HEK293 (cell line): Measurements from ENCODE around the gene PTGR1.
A peak's percentile ranks its signal among the peaks of the same experiment; 100 is the strongest.

Source experiments
- CTCF ChIA-PET: fragments of 350-600 bp; formaldehyde crosslinking; extraction: SDS; loops from one replicate; lab custom pipeline; 2021; ENCODE audit warnings: antibody characterized with exemption; lab: Yijun Ruan, JAX
- POLR2A ChIA-PET: fragments of 300-600 bp; formaldehyde crosslinking; extraction: SDS; loops from one replicate; lab custom pipeline; 2020; ENCODE audit warnings: antibody characterized with exemption, inconsistent platforms; lab: Yijun Ruan, JAX
- H3K27ac ChIP-seq: fragments of 200-500 bp; sonication (Bioruptor generic); 2 replicates; pipeline ENCODE4 v1.5.1; 2014; ENCODE audit warnings: low read depth, low read length, control low read depth, inconsistent platforms; ENCODE audit errors: extremely low read depth
- H3K36me3 ChIP-seq, 2 experiments: fragments of 200-500 bp in 1 of 2; sonication (Bioruptor generic) in 1 of 2; 1 replicate in 1 of 2; 2 replicates in 1 of 2; pipeline ENCODE4 v1.5.1; 2014 to 2017; ENCODE audit warnings: inconsistent platforms in 2 of 2, low read length in 2 of 2; ENCODE audit not compliant: control insufficient read depth in 2 of 2, insufficient read depth in 1 of 2
- H3K4me1 ChIP-seq: fragments of 200-500 bp; sonication (Bioruptor generic); 2 replicates; pipeline ENCODE4 v1.5.1; 2014; ENCODE audit warnings: mild to moderate bottlenecking, low read length, inconsistent platforms; ENCODE audit not compliant: control insufficient read depth, insufficient read depth
- H3K4me3 ChIP-seq: 2 replicates; pipeline ENCODE4 v1.5.1; 2011; ENCODE audit warnings: low read depth, mild to moderate bottlenecking, control low read depth, low read length, moderate library complexity
- H3K9me3 ChIP-seq: fragments of 200-500 bp; sonication (Bioruptor generic); 2 replicates; pipeline ENCODE4 v1.5.1; 2014; ENCODE audit warnings: low read depth, low read length, inconsistent platforms; ENCODE audit not compliant: control insufficient read depth, insufficient read depth
- KLF9 ChIP-seq: fragments of 450-650 bp; formaldehyde crosslinking; IDR thresholded peaks from 2 replicates; pipeline ENCODE4 v1.5.1; 2016; ENCODE audit warnings: missing biosample characterization, missing genetic modification characterization, low read depth
- SCRT2 ChIP-seq: fragments of 450-650 bp; formaldehyde crosslinking; IDR thresholded peaks from 2 replicates; pipeline ENCODE4 v1.5.1; 2016; ENCODE audit warnings: missing biosample characterization, missing genetic modification characterization
- SETDB1 ChIP-seq: IDR thresholded peaks from one replicate; pipeline ENCODE4 v1.6.1; 2017; ENCODE audit warnings: mild to moderate bottlenecking, low read length, moderate library complexity, mixed read lengths; ENCODE audit not compliant: insufficient read length
- ZBTB26 ChIP-seq: fragments of 450-650 bp; formaldehyde crosslinking; optimal IDR thresholded peaks from 2 replicates; pipeline ENCODE3; 2016; ENCODE audit warnings: missing biosample characterization, mild to moderate bottlenecking, missing genetic modification characterization
- ZNF157 ChIP-seq: fragments of 450-650 bp; formaldehyde crosslinking; IDR thresholded peaks from 2 replicates; pipeline ENCODE4 v1.5.1; 2016; ENCODE audit warnings: missing biosample characterization, missing genetic modification characterization
- ZNF16 ChIP-seq: fragments of 450-650 bp; formaldehyde crosslinking; IDR thresholded peaks from 2 replicates; pipeline ENCODE4 v1.5.1; 2016; ENCODE audit warnings: low read depth, missing biosample characterization, missing genetic modification characterization
- ZNF175 ChIP-seq: fragments of 450-650 bp; formaldehyde crosslinking; IDR thresholded peaks from 2 replicates; pipeline ENCODE4 v1.5.1; 2016; ENCODE audit warnings: missing biosample characterization, missing genetic modification characterization
- ZNF214 ChIP-seq: fragments of 450-650 bp; formaldehyde crosslinking; IDR thresholded peaks from 2 replicates; pipeline ENCODE4 v1.5.1; 2017; ENCODE audit warnings: missing biosample characterization, mild to moderate bottlenecking, missing genetic modification characterization, borderline replicate concordance
- ZNF341 ChIP-seq: fragments of 450-650 bp; formaldehyde crosslinking; IDR thresholded peaks from 2 replicates; pipeline ENCODE4; 2016; ENCODE audit warnings: low read depth, missing biosample characterization, missing genetic modification characterization
- ZNF354C ChIP-seq: fragments of 450-650 bp; formaldehyde crosslinking; IDR thresholded peaks from 2 replicates; pipeline ENCODE4 v1.5.1; 2016; ENCODE audit warnings: missing biosample characterization, missing genetic modification characterization, low read depth, borderline replicate concordance
- ZNF585B ChIP-seq: fragments of 450-650 bp; formaldehyde crosslinking; IDR thresholded peaks from 2 replicates; pipeline ENCODE4 v1.5.1; 2016; ENCODE audit warnings: missing biosample characterization, missing genetic modification characterization
- ZNF596 ChIP-seq: fragments of 450-650 bp; IDR thresholded peaks from 2 replicates; pipeline ENCODE4 v1.5.0; 2018; ENCODE audit warnings: missing biosample characterization, mild to moderate bottlenecking, missing genetic modification characterization, moderate library complexity
- ZNF645 ChIP-seq: fragments of 450-650 bp; formaldehyde crosslinking; IDR thresholded peaks from 2 replicates; pipeline ENCODE4; 2016; ENCODE audit warnings: missing biosample characterization, missing genetic modification characterization
- ZNF664 ChIP-seq: fragments of 450-650 bp; formaldehyde crosslinking; IDR thresholded peaks from 2 replicates; pipeline ENCODE4 v1.5.1; 2016; ENCODE audit warnings: missing biosample characterization, missing genetic modification characterization
- ZSCAN23 ChIP-seq: fragments of 450-650 bp; formaldehyde crosslinking; IDR thresholded peaks from 2 replicates; pipeline ENCODE4 v1.5.1; 2016; ENCODE audit warnings: missing biosample characterization, missing genetic modification characterization
- TF ChIP-seq, protein P1 (sequence below): fragments of 450-650 bp; formaldehyde crosslinking; IDR thresholded peaks from 2 replicates; pipeline ENCODE4 v1.5.1; 2016; ENCODE audit warnings: missing biosample characterization, missing genetic modification characterization
- TF ChIP-seq, protein P2 (sequence below): fragments of 450-650 bp; IDR thresholded peaks from 2 replicates; pipeline ENCODE4 v1.5.1; 2018; ENCODE audit warnings: missing biosample characterization, missing genetic modification characterization
- TF ChIP-seq, protein P3 (sequence below): fragments of 450-650 bp; formaldehyde crosslinking; IDR thresholded peaks from 2 replicates; pipeline ENCODE4 v1.5.1; 2016; ENCODE audit warnings: missing biosample characterization, missing genetic modification characterization
- TF ChIP-seq, protein P4 (sequence below): fragments of 450-650 bp; formaldehyde crosslinking; IDR thresholded peaks from 2 replicates; pipeline ENCODE4 v1.5.1; 2016; ENCODE audit warnings: missing biosample characterization, missing genetic modification characterization

The PTGR1 gene

GRCh38 chr9:111648066-111648465, 48.6 kb upstream of the PTGR1 start:
- Histone ChIP-seq H3K9me3 (no peaks in the 10 kb centered on the region), H3K36me3 (peaks cover 15 to 53% of the 10 kb centered on the region in 2 experiments), H3K27ac (no peak overlapping the region), H3K4me1 (no peaks in the 10 kb centered on the region), H3K4me3 (no peak overlapping the region)
- POLR2A ChIA-PET = interaction anchor here (0.8 kb wide), 1 partner anchor 17 kb away, joined by 3 read pairs; the partner anchor contains the start of gene DNAJC25
- CTCF ChIA-PET = no interaction called here
- TF ChIP-seq, protein P1, sequence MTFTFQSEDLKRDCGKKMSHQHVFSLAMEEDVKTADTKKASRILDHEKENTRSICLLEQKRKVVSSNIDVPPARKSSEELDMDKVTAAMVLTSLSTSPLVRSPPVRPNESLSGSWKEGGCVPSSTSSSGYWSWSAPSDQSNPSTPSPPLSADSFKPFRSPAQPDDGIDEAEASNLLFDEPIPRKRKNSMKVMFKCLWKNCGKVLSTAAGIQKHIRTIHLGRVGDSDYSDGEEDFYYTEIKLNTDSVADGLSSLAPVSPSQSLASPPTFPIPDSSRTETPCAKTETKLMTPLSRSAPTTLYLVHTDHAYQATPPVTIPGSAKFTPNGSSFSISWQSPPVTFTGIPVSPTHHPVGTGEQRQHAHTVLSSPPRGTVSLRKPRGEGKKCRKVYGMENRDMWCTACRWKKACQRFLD (tag by site-specific recombination) = no peak
- TF ChIP-seq ZSCAN23 (tag by site-specific recombination) = no peak

DNA sequence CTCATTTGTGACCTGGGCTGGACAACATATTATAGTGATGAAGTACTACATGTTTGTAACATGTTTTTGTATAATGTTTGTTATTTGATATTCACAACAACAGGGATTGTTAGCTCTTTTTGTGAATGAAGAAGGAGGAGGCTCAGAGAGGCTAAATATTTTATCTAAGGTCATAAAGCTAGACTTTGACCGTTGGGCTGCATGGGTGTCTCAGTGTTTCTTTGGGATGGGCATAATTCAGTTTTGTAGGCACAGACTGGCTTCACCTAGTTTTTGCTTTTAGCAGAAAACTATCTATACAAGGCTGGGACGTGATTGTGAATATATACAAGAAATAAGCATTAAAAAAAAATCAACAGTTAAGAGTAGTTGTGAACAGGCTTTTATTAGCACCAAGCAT, 47.0 kb upstream of the PTGR1 start:
- peaks cover 15 to 55% of the 10 kb centered on the region in 2 experiments for H3K36me3 ChIP-seq
- no peak overlapping the region for H3K27ac ChIP-seq
- H3K9me3 ChIP-seq = no peaks in the 10 kb centered on the region
- ChIA-PET CTCF (no interaction called here), POLR2A (interaction anchor here (0.9 kb wide), 1 partner anchor 15 kb away, joined by 3 read pairs; the partner anchor contains the start of gene GNG10)
- TF ChIP-seq, protein P2, sequence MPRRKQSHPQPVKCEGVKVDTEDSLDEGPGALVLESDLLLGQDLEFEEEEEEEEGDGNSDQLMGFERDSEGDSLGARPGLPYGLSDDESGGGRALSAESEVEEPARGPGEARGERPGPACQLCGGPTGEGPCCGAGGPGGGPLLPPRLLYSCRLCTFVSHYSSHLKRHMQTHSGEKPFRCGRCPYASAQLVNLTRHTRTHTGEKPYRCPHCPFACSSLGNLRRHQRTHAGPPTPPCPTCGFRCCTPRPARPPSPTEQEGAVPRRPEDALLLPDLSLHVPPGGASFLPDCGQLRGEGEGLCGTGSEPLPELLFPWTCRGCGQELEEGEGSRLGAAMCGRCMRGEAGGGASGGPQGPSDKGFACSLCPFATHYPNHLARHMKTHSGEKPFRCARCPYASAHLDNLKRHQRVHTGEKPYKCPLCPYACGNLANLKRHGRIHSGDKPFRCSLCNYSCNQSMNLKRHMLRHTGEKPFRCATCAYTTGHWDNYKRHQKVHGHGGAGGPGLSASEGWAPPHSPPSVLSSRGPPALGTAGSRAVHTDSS (tag by site-specific recombination) = no peak
- TF ChIP-seq ZNF341 (tag by site-specific recombination) (no peak), ZNF157 (no peak), ZNF645 (tag by site-specific recombination) (no peak), ZBTB26 (tag by site-specific recombination) (no peak), SETDB1 (no peak), ZNF664 (tag by site-specific recombination) (no peak), ZNF354C (no peak), ZNF214 (no peak), ZNF585B (no peak), SCRT2 (tag by site-specific recombination) (no peak), ZNF16 (tag by site-specific recombination) (no peak), KLF9 (tag by site-specific recombination) (no peak), ZNF175 (tag by site-specific recombination) (no peak), ZSCAN23 (tag by site-specific recombination) (no peak)
- TF ChIP-seq, protein P3, sequence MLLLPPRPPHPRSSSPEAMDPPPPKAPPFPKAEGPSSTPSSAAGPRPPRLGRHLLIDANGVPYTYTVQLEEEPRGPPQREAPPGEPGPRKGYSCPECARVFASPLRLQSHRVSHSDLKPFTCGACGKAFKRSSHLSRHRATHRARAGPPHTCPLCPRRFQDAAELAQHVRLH (tag by site-specific recombination) = no peak
- TF ChIP-seq, all 188 proteins: peak for 0
- Histone ChIP-seq H3K4me3 (no peak overlapping the region), H3K4me1 (no peaks in the 10 kb centered on the region)

- Histone ChIP-seq H3K4me1 (no peaks in the 10 kb centered on the region), H3K9me3 (no peaks in the 10 kb centered on the region), H3K27ac (no peak overlapping the region), H3K36me3 (peaks cover 15 to 55% of the 10 kb centered on the region in 2 experiments), H3K4me3 (no peak overlapping the region)
- CTCF ChIA-PET = interaction anchor here (0.6 kb wide), 1 partner anchor 64 kb away, joined by 3 read pairs; no protein-coding TSS in a partner anchor
- POLR2A ChIA-PET = interaction anchor here (0.9 kb wide), 1 partner anchor 16 kb away, joined by 3 read pairs; the partner anchor contains the start of gene GNG10
- TF ChIP-seq, protein P4, sequence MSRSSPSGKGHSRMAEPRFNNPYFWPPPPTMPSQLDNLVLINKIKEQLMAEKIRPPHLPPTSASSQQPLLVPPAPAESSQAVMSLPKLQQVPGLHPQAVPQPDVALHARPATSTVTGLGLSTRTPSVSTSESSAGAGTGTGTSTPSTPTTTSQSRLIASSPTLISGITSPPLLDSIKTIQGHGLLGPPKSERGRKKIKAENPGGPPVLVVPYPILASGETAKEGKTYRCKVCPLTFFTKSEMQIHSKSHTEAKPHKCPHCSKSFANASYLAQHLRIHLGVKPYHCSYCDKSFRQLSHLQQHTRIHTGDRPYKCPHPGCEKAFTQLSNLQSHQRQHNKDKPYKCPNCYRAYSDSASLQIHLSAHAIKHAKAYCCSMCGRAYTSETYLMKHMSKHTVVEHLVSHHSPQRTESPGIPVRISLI (tag by site-specific recombination) = peak; percentile 12; the same call in 1 of the 2 replicates
- no peak for TF ChIP-seq ZNF596 (tag by site-specific recombination)
Measured at GRCh38 chr9:111645806-111646205, 46.4 kb upstream of the PTGR1 start.
